ENCODE data around the gene OSBPL3.

GRCh38 chr7:24910551-24911212 lies 69.3 kb downstream of the OSBPL3 start:
- TF ChIP-seq, protein P1, sequence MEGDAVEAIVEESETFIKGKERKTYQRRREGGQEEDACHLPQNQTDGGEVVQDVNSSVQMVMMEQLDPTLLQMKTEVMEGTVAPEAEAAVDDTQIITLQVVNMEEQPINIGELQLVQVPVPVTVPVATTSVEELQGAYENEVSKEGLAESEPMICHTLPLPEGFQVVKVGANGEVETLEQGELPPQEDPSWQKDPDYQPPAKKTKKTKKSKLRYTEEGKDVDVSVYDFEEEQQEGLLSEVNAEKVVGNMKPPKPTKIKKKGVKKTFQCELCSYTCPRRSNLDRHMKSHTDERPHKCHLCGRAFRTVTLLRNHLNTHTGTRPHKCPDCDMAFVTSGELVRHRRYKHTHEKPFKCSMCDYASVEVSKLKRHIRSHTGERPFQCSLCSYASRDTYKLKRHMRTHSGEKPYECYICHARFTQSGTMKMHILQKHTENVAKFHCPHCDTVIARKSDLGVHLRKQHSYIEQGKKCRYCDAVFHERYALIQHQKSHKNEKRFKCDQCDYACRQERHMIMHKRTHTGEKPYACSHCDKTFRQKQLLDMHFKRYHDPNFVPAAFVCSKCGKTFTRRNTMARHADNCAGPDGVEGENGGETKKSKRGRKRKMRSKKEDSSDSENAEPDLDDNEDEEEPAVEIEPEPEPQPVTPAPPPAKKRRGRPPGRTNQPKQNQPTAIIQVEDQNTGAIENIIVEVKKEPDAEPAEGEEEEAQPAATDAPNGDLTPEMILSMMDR (IDR thresholded peaks at IDR 0.05; ENCODE audit: insufficient read depth, low read length, poor library complexity, severe bottlenecking), result no peak
- TF ChIP-seq EZH2phosphoT487 (conservative IDR thresholded peaks at IDR 0.05; ENCODE audit: low read length), result no peak
